IPS DF 4.7 (cell line): Measurements from ENCODE around the gene PEDS1.
A peak's percentile ranks its signal among the peaks of the same experiment; 100 is the strongest.
"Not testable (repeated sequence)": the region's sequence is repeated elsewhere in the genome, so short reads cannot be mapped to it uniquely, and the experiment has no call there.

Experiments
- DNase-seq: peaks from one replicate; pipeline ENCODE4 v3.0.0-alpha.2; 2013; ENCODE audit warnings: low spot score; ENCODE audit errors: extremely low read depth

PEDS1 gene

DNA sequence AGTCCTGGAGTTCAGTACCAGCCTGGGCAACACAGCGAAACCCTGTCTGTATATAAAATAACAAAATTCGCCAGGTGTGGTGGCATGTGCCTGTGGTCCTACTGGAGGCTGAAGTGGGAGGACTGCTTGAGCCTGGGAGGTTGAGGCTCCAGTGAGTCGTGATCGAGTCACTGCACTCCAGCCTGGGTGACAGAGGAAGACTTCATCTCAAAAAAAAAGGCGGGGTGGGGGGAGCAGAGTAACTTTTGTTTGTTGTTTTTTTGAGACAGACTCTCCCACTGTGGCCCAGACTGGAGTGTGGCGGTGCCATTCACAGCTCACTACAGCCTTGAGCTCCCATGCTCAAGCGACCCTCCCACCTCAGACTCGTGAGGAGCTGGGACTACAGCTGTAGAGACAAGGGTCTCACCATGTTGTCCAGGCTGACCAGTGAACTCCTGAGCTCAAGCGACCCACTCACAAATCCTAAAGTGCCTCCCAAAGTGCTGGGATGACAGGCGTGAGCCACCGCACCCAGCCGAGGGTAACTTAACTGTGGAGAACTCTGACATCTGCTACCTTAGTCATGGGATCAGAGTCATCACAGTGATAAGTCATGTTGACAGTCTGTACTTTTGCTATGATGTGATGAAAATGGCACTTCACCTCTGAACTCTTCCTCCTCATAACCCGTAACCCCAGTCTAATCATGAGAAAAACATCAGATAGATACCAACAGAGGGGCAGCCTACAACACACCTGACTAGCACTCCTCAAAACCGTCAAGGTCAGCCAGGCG lies 16.5 kb downstream of the PEDS1 start:
- DNase-seq, result no peak

DNA sequence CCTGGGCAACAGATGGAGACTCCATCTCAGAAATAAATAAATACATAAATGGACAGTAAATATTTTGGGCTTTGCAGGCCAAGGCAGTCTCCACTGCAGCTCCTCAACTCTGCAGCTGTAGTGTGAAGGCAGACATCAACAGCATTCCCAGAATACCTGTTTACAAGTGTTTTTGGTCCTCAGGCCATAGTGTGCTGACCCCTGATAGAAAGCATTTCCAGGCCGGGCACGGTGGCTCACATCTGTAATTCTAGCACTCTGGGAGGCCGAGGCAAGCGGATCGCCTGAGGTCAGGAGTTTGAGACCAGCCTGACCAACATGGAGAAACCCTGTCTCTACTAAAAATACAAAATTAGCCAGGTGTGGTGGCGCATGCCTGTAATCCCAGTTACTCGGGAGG lies 18.4 kb downstream of the PEDS1 start:
- not testable (repeated sequence) for DNase-seq

DNA sequence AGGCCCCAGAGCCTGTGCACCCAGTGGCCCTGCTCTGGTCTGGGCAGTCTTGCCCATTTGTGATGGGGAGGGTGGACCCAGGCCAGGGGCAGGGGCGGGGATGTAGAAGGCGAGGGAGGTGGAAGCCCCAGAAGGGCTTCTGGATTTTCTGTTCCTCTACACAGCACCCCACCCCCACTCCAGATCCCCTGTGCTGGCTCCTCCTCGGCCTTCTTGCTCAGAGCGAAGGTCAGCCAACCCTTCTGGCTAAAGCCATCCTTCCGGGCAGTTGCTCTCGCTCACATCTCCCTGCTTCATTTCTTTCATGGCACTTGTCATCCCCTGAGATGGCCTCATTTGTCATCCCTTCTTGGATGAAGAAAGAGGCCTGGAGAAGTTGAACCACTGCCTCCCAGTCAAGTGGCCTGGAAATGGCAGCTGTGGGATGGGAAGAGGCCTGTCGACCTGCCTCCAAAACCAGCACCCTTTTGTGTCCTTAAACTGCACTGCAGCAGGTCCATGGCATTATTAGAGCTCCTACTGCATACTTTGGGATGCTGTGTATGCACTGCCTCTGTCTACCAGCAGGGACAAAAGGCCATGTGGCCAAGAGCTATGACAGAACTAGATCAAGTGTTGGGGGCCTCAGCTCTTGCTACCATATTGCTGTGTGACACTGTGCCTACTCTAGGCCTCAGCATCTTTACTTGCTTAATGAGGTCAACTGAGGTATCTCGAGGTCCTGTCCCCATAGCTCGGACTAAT lies 19.9 kb downstream of the PEDS1 start:
- no peak for DNase-seq

DNA sequence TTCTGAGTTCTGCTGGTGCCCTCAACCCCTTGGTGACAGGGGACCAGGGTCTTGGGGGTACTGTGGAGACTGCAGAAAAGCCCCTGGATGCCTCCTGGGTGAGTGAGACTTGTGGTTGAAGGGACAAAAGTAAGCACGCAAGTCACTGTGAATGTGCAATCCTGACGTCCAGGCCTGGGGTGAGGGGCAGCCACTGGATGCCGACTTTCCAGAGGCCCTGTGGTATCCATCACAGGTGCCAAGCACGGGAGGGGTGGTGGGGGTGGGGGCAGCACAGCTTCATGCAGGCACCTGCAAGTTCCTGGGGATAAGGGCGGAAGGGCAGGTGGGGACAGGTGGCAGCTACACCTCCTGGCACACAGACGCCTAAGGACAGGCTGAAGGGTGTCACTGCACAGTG lies 20.5 kb downstream of the PEDS1 start:
- DNase-seq, result no peak

DNA sequence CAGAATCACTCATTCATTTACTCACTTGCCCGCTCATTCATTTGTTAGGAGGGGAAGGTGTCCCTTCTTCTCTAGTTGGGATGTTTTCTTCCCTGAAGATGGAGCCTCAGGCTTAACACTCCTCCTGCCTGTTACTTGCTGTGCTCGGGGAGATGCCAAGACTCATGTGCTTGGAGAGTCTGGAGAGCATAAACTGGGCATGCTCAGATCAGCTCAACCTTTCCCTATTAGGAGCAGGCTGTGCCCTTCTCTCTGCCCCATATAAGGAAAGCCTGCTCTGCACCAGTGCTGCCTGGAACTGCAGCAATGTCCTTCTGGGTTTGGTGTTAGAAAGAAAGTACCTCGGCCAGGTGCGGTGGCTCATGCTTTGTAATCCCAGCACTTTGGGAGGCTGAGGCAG lies 22.5 kb downstream of the PEDS1 start:
- no peak for DNase-seq

DNA sequence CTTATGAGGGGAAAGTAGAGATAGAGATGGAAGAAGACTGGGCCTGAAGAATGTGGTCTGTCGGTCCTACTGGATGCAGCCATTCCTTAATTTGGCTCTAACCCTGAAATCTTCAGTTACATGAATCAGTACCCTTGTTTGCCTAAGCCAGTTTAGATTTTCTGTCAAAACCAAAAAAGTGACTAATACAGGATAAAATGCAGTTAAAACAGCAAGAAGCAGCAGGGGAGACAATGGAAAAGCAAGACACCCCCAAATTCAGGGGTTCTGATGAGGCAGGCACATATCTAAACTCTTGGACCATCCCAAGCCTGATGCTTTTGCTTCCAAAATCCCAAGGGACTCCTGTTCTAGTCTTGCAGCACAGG lies 23.2 kb downstream of the PEDS1 start:
- DNase-seq, result no peak

DNA sequence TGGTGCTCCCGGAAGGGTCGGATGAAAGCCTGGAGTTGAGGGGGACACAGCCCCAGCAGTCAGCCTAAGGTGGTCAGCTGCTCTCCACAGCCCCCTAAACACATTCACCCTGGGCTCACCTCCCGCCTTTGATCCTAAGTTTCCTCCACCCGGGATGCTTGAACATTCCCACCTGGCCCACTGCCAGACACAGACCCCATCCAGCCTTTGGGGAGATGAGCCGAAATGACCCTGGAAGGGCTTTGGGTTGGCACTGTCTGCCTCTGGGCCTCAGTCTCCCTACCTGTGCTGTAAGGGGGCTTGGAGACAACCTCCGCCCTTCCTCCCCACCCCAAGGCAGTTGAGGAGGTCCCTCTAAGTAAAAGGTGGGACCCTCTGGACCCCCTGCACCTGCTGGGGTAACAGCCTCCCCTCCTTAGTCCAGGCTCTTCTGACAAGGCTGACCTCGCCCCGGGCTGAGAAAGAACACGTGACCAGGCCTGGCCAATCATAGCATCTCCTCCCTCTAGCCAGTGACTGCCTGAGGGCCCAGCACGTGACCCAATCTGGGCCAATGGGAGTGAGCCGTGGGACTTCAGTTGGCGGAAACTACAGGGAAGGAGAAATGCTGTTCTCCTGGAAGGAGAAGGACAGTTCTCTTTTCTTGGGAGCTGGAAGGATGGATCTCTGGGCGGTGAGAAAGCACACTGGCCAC lies 23.7 kb downstream of the PEDS1 start:
- no peak for DNase-seq

DNA sequence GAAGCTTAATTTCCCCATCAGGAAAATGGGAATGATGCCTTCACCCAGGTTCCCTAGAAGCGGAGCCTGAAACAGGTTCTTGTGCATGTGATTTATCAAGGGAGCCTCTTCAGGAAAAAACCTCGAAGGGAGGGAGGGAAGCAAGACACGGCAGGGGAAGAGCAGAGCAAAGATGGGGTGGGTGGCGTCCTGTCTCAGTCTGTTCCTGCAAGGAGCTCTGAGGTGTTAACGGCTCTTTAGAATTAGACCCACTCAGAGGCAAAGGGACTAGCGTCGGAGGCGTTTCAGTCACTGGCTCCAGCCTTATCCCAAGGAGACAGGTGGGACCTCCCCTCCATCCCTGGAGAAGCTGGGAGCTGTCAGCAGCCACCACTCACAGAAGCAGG lies 25.0 kb downstream of the PEDS1 start:
- no peak for DNase-seq

DNA sequence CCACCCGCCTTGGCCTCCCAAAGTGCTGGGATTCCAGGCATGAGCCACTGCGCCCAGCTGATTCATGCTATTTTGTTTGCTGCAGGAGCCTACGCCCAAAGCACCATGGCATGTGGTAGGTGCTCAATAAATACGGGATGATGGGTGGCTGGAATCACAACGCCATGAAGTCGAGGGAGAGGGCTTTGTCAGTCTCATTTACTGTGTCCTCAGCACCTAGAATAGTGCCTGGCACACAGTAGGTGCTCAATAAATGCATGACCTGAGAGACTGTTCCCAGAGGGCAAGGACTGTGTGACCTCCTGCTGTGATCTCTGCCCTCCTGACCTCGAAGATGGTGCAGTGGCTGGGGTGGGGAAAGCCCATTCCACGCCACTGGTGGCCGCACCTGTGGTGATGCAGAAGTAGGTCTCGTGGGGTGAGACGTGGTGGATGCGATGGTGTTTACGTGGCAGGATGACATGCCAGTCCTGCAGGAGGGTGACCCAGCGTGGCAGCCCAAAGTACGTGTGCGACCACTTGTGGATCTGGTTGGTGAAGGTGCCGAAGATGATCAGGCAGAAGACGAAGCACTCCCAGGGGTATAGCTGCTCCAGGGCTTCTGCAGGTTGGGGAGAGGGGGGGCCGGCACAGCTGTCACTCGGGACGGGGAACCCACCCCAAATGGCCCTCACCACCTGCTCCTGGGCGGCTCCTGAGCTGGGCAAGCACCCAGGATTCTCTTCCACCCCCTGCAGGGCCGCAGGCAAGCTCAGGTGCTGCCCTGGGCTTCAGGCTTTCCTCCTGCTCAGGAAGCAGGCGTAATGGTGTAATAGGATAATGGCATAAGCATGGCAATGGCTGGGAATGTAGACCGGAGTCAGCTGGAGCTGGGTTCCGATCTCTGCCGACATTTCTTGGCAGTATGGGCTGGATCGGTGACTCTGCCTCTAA lies 25.7 kb downstream of the PEDS1 start:
- no peak for DNase-seq

DNA sequence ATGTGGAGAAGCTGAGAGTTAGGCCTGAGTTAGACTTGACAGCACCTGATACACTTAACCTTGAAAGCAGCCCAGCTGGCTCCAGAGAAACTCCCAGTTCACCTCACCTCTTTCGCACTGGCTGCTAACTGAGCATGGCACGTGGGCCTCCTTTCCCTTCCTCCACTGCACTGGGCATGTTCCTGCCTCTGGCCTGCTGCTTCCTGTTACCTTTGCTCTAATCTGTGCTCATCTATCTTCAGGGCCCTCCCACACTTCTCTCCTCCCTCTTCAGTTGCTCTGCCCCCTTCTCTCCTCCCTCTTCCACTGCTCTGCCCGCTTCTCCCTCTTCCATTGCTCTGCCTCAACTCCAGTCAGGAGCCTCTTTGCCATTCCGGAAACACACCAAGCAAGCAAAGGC lies 26.9 kb downstream of the PEDS1 start:
- DNase-seq, result no peak

DNA sequence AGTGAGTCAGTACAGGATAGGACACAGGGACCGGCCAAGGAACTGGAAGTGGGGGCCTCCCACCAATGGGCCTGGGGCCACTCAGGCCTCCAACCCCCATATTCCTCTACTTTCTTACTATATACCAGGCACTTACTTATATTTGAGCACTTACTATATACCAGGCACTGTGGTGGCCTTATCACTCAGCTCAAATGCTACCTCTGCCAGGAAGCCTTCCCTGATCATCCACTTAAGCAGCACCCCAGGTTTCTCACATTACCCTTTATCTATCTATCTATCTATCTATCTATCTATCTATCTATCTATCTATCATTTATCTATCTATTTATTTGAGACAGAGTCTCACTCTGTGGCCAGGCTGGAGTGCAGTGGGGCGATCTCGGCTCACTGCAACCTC lies 28.2 kb downstream of the PEDS1 start:
- no peak for DNase-seq

DNA sequence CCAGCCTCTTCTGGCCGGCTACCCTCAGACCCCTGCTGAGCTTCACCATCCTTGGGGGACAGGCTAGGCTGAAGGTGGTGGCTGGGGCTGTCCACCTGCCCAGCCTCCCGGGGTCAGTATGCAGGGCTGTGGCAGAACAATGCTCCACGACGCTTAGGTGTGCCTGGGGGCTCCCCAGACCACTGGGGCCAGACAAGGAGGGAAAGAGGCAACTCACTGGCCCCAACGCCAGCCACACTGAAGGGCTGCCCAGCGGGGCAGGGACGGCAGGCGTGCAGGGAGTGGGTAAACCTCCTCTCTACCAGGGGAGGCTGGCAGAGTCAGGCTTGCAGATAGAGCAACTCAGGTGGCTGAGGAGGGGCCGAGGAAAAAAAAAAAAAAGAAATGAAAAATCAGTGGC lies 29.0 kb downstream of the PEDS1 start:
- DNase-seq, result no peak

DNA sequence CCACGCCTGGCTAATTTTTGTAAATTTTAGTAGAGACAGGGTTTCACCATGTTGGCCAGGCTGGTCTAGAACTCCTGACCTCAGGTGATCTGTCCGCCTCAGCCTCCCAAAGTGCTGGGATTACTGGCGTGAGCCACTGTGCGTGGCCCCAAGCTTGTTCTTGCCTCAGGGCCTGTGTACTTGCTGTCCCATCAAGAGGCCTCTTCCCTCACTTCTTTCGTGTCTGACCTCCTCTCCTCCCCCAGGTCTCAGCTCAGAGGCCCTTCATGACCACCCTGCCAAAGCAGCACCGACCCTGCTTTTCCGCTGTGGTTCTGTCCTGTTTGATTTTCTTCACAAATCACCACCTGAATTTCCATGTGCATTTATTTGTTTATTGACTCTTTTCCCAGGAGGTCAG lies 30.1 kb downstream of the PEDS1 start:
- no peak for DNase-seq

DNA sequence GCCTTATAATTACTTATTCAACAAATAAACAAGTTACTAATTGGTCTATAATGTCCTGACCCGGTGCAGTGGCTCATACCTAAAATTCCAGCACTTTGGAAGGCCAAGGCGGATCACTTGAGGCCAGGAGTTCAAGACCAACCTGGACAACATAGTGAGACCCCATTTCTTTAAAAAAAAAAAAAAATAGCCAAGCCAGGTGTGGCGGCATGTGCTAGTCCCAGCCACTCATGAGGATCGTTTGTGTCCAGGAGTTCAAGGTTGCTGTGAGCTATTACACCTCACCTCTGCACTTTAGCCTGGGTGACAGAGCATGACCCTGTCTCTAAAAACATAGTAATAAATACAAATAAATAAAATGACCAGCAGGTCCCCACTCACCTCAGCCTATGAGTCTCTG lies 30.8 kb downstream of the PEDS1 start:
- DNase-seq, result no peak

DNA sequence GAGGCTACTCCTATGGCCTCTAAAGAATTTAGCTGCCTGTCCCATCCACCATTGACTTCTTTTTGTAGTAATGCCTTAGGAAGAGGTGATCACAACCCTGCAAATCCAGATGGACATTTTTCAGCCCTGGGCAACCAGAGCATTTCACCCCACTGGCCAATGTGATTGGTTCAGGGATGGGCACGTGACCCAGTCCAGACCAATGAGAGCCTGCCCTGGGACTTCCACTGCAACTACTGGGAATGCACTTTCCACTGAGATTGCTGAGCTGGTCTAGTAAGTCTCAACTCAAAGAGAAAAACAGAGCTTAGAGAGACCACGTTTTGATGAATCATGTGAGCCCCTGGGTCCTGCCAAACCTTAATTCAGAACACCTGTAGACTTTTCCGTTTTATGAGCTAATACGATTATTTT lies 31.7 kb downstream of the PEDS1 start:
- DNase-seq, result no peak

DNA sequence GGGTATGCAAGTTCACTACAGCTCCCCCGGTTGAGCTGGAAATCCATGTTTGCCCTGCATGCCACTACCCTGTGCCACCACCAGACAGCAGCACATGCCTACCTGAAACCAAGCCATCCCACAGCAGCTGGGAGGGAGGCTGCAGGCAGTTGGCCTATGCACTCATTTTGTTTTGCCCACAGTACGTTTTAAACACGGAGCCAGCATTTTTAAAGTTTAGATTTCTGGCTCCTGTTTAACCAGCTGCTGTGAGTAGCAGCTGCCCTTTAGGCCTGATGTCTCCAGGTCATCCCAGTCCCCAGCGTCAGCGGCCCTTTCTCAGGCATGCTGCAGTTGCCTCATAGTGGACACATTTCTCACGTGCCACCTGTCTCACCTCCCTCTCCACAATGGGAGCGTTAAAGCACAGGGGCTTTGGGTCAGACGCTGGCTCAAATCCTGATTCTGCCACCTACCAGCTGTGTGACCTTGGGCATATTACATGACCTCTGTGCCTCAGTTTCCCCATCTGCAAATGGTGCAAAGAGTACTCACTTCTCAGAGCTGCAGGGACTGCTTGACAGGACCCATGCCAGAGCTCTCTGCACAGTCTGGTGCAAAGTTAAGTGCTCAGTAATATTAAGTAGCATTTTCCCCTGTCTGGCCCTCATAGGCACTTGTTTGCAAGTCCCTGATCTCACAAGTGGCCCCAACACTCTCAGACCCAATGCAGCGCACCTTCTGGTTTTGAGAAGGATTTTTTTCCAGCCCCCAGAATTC lies 32.4 kb downstream of the PEDS1 start:
- no peak for DNase-seq

DNA sequence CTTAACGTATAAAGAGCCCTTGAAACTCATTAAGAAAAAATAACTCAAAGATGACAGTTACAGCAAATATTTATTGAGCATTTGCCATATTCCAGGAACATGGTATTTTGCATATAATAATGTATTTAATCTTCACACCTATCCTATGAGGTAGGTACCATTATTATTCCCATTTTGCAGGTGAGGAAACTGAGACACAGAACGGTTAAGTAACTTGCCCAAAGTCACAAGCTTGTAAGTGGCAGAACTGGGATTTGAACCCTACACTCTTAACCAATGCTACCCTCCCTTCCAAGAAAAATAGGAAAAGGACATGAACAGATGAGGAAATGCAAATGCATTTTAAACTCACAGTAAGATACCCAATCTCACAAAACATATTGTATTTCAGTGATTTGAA lies 35.3 kb downstream of the PEDS1 start:
- DNase-seq, result no peak

DNA sequence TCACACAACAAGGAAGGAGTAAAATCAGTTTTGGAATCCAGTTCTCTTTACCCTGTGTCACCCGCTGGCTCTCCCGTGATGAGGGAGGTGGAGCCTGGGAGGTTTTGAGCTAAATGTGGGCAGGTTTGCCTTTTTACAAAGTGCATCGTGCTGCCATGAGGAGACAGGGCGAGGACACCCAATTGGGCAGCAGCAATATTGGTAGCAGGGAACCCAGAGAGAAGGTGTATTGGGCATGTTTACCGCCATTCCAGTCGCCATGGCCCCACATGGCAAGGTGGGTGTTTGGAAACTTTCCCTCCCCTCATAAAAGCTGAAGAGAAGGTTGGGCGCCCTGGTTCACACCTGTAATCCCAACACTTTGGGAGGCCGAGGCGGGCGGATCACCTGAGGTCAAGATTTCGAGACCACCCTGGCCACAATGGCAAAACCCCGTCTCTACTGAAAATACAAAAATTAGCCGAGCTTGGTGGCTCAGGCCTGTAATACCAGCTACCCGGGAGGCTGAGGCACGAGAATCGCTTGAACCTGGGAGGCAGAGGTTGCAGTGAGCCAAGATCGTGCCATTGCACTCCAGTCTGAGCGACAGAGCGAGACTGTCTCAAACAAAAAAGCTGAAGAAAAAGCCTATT lies 37.0 kb downstream of the PEDS1 start:
- no peak for DNase-seq

DNA sequence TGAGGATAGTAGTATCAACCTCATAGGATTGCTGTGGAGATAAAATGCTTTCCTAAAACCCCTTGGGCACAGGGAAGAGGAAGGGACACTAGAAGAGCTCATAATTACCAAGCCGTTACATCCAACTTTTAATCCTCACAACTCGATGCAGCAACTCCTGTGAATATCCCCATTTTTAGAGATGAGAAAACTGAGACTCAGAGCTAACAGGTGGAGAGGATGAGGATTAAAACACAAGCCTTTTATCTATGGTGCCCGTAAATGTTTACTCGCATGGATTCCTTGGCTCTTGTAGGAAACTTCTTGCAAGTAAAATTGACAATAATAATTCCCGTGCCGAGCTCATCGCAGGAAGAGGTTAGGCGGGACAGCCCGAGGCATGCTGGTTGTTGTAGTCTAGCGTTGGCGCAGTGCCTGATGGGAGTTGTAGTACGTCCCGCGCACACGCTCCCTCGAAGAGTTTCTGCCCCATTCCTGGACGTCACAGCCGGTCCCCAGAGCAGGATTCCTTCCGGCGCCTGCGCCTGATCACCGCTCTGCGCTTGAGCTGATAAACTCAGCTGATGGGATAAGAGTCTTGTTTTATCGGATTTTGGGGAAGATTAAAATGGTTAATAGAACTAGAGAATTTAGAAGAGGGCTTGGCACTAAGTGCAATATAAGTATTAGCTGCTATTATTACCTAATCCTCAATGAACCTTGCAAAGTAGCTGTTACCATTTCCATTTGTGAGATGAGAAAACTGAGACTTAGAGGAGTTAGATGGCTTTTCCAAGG lies 37.7 kb downstream of the PEDS1 start:
- peak; percentile 79 for DNase-seq
